Dermis blood vessel endothelial cell (primary cell): ENCODE results near the gene CLDND2. TPM values are rescaled to one million over a fixed set of nuclear protein-coding genes. Genes with fewer than 3 reads are reported as not detected.
"Not testable (repeated sequence)": the region's sequence is repeated elsewhere in the genome, so short reads cannot be mapped to it uniquely, and the experiment has no call there.

Experiments
- DNase-seq: peaks from one replicate; pipeline ENCODE4 v3.0.0; 2010
- total RNA-seq: library from RNA; depleted of rRNA; stranded (reverse); fragments of >200 nt; gene quantifications from 2 replicates; pipeline ENCODE4 v1.2.3, GENCODE V29; 2014

CLDND2 gene, protein sequence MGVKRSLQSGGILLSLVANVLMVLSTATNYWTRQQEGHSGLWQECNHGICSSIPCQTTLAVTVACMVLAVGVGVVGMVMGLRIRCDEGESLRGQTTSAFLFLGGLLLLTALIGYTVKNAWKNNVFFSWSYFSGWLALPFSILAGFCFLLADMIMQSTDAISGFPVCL
- not detected in 2 replicates for total RNA-seq

DNA sequence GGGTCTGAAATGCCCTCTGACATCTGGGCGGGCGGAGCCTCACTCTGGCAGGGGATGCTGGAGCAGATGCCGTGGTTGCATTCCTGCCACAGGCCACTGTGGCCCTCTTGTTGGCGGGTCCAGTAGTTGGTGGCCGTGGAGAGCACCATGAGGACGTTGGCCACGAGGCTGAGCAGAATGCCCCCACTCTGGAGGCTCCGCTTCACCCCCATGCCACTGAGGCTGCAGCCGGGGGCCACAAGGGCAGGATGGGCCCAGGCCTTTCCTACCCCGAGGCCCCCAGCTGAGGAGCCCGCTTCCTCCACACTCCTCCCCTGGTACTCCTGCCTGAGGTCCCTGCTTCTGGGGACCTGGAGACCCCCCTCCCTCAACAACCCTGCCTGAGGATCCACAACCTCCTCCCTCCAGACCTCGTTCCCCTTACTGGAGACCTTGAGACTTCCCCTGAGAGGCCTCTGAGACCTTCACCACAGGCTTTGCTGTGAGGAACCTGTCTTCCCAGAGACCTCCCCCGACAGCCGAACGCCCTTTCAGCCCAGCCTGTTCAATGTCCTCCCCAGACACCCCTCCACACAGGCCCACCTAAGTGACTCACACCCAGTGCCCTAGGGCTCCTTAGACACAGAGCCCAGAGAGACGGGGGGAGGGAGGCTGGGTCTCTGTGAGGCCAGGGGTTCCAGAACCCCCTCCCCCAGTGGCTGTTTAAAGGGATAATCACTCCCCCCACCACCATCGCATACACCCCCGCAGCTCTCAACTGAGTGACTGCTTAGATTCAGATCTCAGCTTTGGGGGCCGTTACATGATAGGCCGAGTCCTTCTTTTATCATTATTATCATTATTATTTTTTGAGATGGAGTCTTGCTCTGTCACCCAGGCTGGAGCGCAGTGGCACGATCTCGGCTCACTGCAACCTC is at the start of gene CLDND2:
Gene CLDND2, minus strand, starts transcription at position 638 of the 917 bp plus-strand sequence. Its CDS starts 426 bp downstream, at position 212.
- no peak for DNase-seq

DNA sequence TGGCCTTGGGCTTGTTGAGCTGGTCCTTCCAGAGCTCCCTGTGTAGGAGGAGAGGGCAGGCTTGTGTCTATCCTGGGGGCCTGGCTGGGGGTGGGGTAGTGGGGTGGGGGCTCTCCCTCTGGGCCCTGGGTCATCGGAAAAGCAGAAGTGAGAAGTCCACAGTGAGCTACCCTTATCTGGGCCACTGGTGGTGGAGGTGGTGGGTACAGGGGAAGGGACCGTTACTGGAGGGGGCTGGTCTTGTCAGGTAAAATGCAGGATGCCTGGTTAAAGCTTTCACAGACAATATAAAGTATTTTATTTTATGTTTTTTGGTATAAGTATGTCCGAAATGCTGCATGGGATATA is 49.0 kb upstream of the CLDND2 start:
- DNase-seq = no peak

DNA sequence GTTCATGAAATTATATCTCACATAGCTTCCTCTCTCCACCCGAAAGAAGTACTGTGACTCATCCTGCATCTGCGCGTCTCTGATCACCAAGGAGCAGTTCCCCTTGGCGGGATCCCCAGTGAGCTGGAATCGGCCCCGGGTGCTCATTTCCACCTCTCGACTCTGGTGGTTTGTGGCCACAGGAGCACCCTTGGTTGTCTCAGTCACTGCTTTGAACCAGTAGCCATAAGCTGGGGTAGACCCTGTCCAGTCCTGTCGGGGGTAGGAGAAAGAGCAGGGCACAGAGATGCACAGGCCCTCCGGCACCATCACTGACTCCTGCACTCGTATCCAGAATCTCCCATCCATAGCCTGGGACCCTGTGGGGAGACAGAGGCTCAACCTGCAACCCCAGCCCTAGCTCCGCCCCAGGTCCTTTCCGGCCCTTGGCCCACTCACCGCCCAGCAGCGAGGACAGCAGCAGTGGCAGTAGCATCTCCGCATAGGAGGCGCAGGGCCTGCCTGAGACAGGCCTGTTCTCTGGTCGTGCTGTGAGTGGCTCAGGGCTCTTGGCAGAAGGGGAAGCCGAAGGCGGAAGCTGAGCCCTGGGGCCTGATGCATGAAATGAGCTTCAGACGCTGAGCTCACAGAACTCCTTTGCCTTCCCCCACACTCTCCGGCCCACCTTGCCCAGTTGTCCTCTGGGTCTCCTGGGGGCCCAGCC is 48.5 kb upstream of the CLDND2 start, which contains the start of gene SIGLEC10:
Gene SIGLEC10, minus strand, starts transcription at position 536 of the 703 bp plus-strand sequence. Its CDS starts 61 bp downstream, at position 475.
- no peak for DNase-seq

DNA sequence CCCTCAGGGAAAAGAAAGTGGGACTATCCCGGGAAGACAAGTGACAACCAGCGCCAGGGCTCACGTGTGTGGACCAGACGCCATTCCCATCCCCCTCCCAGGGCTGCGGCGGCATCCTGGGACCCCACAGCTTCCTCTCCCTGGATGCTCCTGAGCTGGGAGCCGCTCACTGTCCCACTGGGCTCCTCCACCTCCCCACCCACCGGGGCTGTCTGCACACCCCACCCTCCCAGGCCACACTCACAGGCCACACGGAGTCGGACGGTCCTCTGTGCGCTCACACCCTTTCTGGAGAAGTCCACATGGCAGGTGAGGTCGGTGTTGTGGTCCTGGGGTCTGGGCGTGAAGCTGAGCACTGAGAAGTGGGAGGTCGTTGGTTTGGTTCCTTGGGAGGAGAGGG is 47.6 kb upstream of the CLDND2 start:
- not testable (repeated sequence) for DNase-seq

DNA sequence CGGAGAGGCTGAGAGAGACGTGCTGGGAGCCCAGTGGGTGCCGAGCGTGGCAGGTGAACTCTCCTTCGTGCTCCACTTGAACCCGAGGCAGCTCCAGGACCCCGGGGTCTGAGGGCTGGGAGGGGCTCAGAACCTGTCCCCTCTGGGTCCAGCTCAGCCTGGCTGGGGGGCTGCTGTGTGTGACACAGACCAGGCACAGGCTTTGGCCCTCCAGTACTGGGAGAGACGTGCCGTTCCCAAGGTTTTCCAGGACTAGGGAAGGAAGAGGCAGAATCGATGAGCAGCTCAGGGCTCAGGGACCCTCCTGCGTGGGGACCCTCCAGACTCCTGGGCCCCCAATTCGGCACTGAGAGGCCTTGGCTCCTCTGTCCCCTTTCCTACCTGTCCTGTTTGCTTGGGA is 46.4 kb upstream of the CLDND2 start:
- DNase-seq = no peak

DNA sequence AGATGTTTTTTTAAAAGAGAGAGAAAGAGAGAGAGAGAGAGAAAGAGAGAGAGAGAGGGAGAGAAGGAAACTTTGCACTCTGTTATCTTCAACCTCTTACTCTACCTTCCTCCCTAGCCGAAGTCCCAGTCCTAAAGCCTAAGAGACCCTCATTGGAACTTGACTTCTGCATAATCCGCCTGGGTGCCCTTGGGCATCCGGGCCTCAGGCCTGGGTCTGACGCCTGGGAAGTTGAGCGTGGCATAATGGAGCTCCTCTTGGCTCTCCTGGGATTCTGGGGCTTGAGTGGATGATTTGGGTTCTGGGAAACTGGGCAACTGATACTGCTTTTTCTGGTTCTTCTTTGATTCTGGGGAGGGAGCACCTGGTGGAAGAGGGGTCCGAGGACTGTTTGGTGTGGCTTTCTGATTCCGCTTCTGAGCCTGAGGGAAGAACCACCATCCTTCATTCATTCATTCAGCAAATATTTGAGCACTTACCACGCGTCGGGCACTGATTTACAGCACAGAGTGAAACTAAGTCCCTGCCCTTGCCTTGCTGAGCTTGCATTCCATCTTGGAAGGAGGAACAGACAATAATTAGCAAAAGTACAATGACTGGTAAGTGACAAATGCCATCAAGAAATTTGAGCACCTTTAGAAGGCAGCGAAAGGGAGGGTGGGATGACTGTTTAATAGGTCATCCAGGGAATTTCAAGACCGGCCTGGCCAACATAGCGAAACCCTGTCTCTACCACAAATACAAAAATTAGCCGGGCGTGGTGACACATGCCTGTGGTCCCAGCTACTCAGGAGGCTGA is 42.3 kb upstream of the CLDND2 start:
- DNase-seq = no peak

DNA sequence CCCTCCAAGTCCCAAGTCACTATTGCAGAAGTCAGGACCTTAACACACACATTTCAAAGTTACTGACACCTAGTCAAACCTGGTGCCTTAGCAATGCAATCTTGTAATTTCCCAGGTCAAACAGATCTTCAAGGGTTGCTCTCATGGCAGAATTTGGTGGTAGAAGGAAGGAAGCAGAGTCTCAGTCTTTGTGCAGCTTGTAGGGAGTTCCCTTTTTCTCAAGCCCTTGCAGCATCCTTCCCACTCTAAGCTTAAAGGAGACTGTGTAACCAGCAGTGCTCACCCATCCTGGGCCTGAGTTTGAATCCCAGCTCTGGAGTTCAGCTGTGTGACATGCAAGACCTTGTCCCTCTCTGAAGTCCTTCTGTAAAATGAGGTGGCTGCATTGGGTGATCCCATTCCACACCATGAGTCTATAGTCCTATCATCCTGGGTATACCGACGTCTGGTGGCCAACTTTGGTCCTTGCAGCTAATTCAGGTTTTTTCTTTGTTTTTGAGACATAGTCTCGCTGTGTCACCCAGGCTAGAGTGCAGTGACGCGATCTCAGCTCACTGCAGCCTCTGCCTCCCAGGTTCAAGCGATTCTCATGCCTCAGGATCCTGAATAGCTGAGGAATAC is 38.8 kb upstream of the CLDND2 start:
- DNase-seq = peak; percentile 54

DNA sequence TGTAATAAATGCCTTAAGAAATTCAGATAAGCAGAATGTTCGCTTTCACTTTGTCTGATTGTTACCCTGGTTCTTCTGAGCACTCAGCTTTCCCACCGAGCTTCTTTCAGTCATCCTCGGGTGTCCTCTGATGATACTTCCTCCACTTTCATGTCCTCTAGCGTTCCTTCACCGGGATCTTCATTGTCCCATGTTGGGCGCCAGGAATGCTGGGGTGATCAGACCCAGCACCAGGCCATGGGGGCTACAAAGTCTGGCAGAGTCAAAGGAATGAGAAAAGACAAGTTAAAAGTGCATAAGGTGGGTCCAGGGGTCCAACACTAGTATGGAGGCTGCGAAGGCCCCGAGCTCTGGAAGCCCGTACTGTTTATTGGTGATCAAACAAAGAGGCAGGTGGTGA is 33.3 kb upstream of the CLDND2 start:
- no peak for DNase-seq

DNA sequence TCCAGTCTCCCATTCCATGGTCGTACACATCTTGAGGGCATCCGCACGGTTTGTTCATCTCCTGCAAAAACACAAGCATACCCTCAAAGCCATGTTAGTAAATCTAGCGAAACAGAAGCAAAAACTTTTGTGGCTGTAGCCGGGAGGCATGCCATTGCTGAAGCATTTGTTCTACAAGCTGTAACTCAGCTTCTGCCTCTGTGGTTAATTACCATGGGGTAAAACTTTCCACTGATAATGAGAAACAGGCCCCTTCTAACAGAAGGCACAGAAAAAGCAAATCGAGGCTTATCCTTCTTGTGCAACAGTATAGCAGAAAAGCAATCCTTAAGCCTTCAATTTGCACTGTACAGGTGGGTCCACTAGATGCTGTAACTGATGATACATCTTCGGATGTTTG is 31.1 kb upstream of the CLDND2 start:
- DNase-seq = not testable (repeated sequence)

DNA sequence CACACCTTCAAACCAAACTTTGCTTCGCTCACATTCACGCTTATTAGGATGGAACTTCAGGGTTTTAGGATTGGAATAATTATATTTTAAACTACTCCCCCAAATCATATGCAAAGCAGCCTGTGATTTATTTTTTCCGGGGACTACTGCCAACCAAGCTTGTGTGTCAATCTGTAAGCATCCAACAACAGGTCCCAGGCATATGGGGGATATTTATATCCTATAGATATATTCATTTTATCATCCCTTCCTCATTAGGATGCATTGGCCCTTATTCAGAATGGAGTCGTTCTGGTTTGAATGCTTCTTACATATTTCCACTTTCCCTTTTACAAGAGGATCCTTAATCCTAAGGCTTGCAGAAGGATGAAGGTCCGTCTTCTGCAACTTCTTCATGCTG is 30.4 kb upstream of the CLDND2 start:
- DNase-seq = no peak

DNA sequence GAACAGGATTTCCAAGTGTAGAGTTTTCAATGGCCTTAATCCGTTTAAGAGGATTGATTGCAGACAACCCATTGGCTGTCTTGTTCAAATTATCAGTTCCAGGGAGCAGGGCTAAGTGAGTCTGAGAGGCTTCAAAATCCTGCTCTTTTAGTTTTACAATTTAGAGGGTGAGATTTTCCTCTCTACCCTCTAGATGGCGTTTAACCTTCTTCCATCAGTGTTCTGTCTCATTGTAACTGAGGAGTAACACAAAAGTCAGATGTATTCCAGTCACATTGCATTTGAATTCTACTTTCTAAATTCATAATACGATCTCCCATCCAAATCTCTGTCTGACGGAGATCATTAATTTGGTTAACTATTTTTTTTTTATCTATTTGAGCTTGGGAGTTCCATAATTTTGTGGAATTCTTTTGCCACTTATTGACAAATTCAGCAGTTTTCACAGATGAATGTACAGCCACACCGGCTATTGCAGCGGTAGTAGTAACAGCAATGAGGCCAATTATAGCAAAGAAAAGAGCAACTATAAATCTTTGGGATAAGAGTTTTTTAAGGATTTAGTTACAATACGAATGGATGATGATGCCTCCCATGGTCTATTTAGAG is 29.4 kb upstream of the CLDND2 start:
- peak; percentile 41 for DNase-seq

DNA sequence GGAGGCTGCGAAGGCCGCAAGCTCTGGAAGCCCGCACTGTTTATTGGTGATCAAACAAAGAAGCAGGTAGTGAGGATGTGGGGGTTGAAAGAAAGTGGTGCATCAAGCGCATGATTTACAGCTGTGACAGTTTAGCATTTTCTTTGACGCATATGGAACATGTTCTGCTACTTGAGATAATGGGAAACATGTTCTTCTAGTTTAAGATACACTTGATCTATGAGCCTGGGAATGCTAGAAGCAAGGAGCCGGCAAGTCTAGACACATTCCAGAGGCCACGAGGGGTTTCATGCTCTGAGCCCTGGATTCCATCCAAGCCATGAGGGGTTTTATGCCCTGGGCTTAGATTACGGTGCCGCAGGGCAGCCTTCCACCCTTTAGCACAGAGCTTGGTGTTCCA is 28.6 kb upstream of the CLDND2 start:
- not testable (repeated sequence) for DNase-seq

DNA sequence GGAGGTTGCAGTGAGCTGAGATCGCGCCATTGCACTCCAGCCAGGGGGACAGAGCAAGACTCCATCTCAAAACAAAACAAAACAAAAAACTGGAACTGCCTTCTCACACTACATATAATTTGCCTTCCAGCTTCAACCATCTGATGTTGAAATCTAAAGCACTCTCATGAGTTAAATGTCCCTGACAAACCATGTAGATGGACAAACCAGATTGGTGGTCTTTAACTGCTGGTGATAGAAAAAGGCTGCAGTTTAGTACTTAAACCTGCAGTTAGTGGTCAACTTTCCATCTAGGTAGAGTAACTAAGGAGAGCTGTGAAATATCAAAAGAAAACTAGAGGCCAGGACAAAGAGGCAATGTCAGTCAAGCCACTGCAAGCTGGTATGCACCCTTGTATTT is 27.4 kb upstream of the CLDND2 start:
- DNase-seq = no peak

DNA sequence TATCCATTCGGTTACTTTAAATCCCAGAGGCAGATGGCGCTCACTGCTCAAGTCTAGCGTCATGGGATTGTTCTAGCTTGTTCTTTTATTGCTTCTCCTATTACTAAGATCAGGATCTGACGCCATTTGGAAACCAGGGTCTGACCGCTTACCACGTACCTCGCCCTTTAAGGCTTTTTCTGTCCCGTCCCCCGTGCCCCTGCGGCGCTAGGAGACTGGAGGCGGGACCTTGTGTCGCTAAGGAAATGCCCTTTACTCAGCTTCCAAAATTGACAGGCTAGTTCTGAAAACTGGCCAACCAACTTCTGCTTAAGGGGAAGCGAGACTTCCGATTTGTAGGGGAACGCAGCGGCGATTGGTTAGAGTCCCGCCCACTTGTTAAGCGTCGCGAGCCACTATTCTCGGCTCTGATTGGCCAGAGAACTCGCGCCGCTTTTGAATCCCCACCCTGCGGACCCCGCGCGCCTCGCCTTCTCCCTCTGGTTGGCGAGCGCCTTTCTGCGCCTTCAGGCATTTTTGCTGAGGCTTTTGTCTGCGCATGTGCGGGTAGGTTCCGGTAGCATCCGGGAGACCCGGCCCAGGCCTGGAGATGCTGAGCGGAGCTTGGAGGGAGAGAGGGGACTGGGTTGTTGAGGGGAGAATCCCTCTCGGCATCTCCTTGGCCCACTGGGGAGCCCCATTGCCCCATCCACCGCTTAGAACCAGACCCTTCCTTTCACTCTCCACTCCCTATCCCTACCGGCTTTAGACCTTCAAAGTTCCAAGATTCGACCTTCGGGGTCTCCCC is 25.4 kb upstream of the CLDND2 start:
- peak; percentile 98 for DNase-seq

DNA sequence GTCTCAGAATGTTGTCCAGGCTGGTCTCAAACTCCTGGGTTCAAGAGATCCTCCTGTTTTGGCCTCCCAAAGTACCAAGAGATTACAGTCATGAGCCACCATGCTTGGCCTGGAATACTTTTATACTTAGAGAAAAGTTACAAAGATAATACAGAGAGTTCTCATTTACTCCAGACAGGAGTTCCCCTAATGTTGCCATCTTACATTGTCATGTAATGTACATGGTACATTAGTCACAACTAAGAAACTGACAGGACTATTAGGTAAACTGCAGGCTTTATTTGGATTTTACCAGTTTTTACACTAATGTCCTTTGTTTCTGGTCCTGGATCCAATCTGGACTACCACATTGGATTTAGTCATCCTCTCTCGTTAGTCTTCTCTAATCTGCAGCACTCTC is 23.9 kb upstream of the CLDND2 start:
- no peak for DNase-seq

DNA sequence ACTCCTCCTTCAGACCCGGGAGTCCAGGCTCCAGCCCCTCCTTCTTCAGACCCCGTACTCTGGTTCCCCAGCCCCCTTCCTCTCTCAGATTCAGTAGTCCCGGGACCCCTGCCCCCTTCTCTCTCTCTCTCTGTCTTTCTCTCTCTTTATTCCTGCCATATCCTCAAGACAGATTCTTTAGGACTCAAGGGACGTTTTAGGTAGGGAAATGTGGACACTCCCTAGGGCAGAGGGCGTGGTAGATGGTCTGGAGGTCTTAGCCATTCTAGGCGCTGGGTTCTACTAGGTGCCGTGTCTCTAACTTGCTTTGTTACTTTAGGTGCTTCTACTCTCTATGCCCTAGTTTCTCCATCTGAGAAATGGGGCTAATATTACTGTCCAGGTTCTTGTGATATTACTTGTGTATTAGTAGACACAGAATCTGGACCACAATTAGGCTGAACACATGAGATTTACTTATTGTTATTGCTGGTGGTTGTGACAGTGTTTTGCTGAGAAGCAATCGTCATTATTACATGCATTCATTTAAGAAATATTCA is 22.3 kb upstream of the CLDND2 start:
- no peak for DNase-seq

DNA sequence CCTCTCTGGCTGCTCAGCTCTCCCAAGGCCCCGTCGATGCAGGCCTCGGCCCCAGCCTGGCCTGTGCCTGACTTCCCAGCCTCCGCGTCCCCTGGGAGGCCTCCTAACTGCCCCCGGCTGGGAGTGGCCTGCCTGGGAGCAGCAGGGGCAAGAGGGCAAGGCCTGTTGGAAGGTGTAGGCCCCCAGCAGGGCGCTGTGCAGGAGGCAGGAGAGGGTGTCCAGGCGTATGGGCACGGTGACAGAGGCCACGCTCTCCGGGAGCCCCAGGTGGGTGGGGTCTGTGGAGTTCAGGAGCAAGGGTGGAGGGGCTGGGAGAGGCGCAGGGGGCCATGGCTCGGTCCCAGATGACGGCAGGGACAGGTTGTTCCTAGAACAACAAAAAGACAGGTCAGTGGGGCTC is 20.3 kb upstream of the CLDND2 start:
- DNase-seq = no peak

DNA sequence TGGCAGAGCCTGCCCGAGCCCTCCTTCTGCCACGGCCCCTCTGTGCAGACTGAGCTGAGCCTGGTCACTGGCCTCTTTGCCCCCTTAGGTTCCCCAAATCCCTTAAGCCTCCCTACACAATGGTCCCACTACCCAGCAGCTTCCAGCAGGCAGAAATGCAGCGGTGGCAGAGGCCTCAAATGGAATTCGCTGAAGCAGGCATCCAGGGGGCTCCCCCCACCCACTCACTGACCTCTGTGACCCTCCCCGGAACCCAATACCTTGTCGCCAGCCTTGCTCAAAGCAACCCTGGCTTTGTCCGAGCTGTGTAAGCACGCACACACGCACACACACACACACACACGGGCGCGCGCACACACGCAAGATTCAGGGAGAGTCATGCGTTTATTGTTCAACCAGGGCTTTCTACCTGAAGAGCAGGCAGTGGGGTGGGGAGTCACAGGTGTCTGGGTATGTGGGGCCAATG is 19.2 kb upstream of the CLDND2 start, which contains the start of gene LIM2:
Gene LIM2, minus strand, starts transcription at position 51 of the 466 bp plus-strand sequence. CDS start 531 bp downstream, outside the sequence.
- no peak for DNase-seq

DNA sequence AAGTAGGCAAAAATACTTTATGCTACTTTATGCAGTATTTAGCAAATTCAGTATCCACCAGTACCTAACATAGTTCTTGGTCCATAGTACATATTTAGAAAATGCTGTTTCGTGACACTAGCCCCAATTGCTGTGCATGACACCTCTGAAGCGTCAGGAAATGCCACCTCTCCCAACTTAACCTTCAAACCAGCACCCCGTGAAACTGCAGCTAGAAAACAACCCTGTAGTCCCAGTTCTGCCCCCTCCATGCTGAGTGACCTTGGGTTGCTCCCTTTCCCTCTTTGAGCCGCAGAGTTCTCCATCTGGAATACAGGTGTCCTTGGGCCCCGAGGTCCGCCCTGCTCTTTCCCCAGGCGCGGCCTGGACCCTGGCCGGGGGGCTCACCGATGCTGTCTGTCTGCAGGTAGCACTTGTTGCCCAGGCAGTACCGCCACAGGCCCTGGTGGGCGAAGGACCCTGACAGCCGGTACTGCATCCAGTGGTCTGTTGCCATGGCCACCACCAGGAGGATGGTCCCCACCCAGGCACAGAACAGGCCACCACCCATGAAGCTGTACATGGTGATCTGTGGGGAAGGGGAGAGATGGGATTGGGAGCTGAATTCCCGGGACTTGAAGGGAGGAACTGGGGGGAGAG is 18.2 kb upstream of the CLDND2 start:
- no peak for DNase-seq

DNA sequence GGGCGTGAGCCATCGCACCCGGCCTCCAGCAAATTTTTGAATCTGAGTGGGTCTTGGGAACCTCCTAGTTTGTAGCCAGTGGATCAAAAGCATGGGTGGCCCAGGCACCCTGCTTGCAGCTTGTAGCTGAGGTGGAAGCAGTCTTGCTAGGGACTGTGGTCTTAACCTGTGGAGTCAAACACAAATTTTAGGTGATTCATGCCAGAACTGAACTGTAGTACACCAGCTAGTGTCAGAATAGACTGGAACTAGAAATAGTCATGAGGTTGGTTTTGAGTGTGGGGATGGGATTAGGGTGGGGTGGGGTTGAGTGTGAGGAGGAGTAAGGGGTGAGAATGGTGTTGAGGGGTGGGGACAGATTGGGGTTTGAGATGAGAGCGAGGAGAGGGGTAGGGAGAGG is 13.2 kb upstream of the CLDND2 start:
- no peak for DNase-seq
